Naive thymus-derived CD4-positive, alpha-beta T cell (primary cell): ENCODE results near the gene KCNQ2. TPM values are rescaled to one million over a fixed set of nuclear protein-coding genes. Genes with fewer than 3 reads are reported as not detected.
"Not testable (repeated sequence)": the region's sequence is repeated elsewhere in the genome, so short reads cannot be mapped to it uniquely, and the experiment has no call there.

Experiments used
- ATAC-seq: fragments of 150-1000 bp; cut with Tn5 transposase; 2 replicates; pipeline ENCODE4 v1.10.0; 2021; ENCODE audit warnings: mild to moderate bottlenecking, moderate library complexity
- CTCF ChIA-PET: fragments of 350-600 bp; sonication (Branson Sonifier 250); formaldehyde crosslinking; loops from one replicate; lab custom pipeline; 2021; ENCODE audit warnings: antibody characterized with exemption; lab: Charles Lee
- POLR2A ChIA-PET: fragments of 350-600 bp; sonication (Branson Sonifier 250); formaldehyde crosslinking; loops from one replicate; lab custom pipeline; 2021; ENCODE audit warnings: antibody characterized with exemption, inconsistent platforms; lab: Charles Lee
- DNase-seq, 9 donors: peaks; one replicate each; pipeline versions ENCODE4 v3.0.0 to v3.0.0-alpha.2; 2020 to 2022; ENCODE audit warnings: mixed read lengths in 1 of 9
- H3K27ac ChIP-seq: one replicate; pipeline ENCODE4 v1.7.0; 2013; ENCODE audit warnings: mild to moderate bottlenecking, low read depth, low read length, moderate library complexity
- H3K27me3 ChIP-seq, 2 donors: one replicate each; pipeline ENCODE4 v1.7.0; 2013; ENCODE audit warnings: low read length in 2 of 2, mild to moderate bottlenecking in 2 of 2, moderate library complexity in 2 of 2; ENCODE audit not compliant: control insufficient read depth in 2 of 2, insufficient read depth in 2 of 2
- H3K36me3 ChIP-seq, 3 experiments: 1 replicate in 2 of 3; 2 replicates in 1 of 3; pipeline ENCODE4 v1.7.0; 2013; ENCODE audit warnings: low read length in 3 of 3, mild to moderate bottlenecking in 3 of 3, moderate library complexity in 1 of 3; ENCODE audit not compliant: insufficient read depth in 3 of 3, control insufficient read depth in 2 of 3
- H3K4me1 ChIP-seq, 2 donors: one replicate each; pipeline ENCODE4 v1.7.0; 2013; ENCODE audit warnings: low read length in 2 of 2, mild to moderate bottlenecking in 2 of 2, moderate library complexity in 1 of 2; ENCODE audit not compliant: control insufficient read depth in 2 of 2, insufficient read depth in 2 of 2
- H3K4me3 ChIP-seq: 2 replicates; pipeline ENCODE4 v1.7.0; 2013; ENCODE audit warnings: mild to moderate bottlenecking, low read length
- H3K9me3 ChIP-seq, 3 experiments: 1 replicate in 2 of 3; 2 replicates in 1 of 3; pipeline ENCODE4 v1.7.0; 2013; ENCODE audit warnings: low read length in 3 of 3; ENCODE audit not compliant: control insufficient read depth in 2 of 3
- H3K27ac Mint-ChIP-seq, 9 donors: one replicate each; pipeline ENCODE4 v1.8.0; 2020 to 2022; ENCODE audit warnings: mixed read lengths in 9 of 9, mild to moderate bottlenecking in 8 of 9, moderate library complexity in 5 of 9, inconsistent platforms in 2 of 9
- H3K27me3 Mint-ChIP-seq, 5 donors: one replicate each; pipeline ENCODE4 v1.8.0; 2021 to 2022; ENCODE audit warnings: mixed read lengths in 5 of 5, mild to moderate bottlenecking in 1 of 5
- H3K36me3 Mint-ChIP-seq, 5 donors: one replicate each; pipeline ENCODE4 v1.8.0; 2020 to 2022; ENCODE audit warnings: mixed read lengths in 5 of 5, mild to moderate bottlenecking in 3 of 5, inconsistent platforms in 1 of 5
- H3K4me1 Mint-ChIP-seq, 7 donors: one replicate each; pipeline ENCODE4 v1.8.0; 2020 to 2022; ENCODE audit warnings: mixed read lengths in 7 of 7, mild to moderate bottlenecking in 3 of 7, inconsistent platforms in 1 of 7
- H3K4me3 Mint-ChIP-seq, 10 donors: one replicate each; pipeline ENCODE4 v1.8.0; 2020 to 2022; ENCODE audit warnings: mild to moderate bottlenecking in 10 of 10, mixed read lengths in 10 of 10, moderate library complexity in 6 of 10, inconsistent platforms in 2 of 10
- H3K9me3 Mint-ChIP-seq, 11 donors: one replicate each; pipeline ENCODE4 v1.8.0; 2020 to 2022; ENCODE audit warnings: mixed read lengths in 11 of 11, mild to moderate bottlenecking in 4 of 11, inconsistent platforms in 1 of 11, moderate library complexity in 1 of 11
- intact Hi-C, 2 donors: fragments of 100-400 bp; cut with micrococcal nuclease; formaldehyde crosslinking; loops; one replicate each; pipeline ENCODE4 v1.15.1; 2023
- polyA plus RNA-seq, 2 donors: library from polyadenylated mRNA; unstranded; fragments of 300-500 nt; fragmentation: Illumina TruSeq; gene quantifications; one replicate each; pipeline ENCODE4 v1.2.3, GENCODE V29; 2021
- total RNA-seq, 6 experiments: library from RNA in 5 of 6; stranded (reverse) in 5 of 6; gene quantifications; 1 replicate in 5 of 6; 2 replicates in 1 of 6; pipeline ENCODE4 v1.2.3 and lab custom pipeline; 2021 to 2026

The KCNQ2 gene
- total and polyA plus RNA-seq, 7 experiments from 2014 or later, result 0.27 to 0.72 (median 0.30) TPM; not detected in 4

DNA sequence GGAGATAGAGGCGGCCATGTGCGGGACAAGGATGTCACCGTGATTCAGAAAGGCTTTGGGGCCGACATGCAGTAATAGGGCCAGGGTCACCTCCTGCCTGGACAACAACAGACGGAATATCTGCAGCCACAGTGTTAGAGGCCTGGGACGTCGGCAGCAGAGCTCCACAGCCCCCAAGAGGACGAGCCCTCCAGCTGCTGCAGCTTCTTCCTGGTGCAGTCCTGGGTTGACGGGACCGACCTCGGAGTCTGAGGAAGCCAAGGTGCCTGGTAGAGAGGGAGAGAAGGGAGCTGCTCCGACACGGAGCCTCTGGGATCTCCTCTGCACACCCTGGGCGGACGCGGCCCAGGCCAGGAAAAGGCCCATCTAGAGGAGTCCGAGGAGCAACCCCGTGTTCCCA lies 88.1 kb downstream of the KCNQ2 start:
- H3K36me3 Mint-ChIP-seq, result peaks cover 0 to 8% (median 4%) of the 10 kb centered on the region in 5 donors
- peaks cover 0 to 6% (median 0%) of the 10 kb centered on the region in 7 donors for H3K4me1 Mint-ChIP-seq
- no peak overlapping the region for H3K4me3 ChIP-seq
- H3K27ac ChIP-seq, result no peak overlapping the region
- no peaks in the 10 kb centered on the region for H3K27me3 ChIP-seq
- H3K9me3 ChIP-seq, result peaks cover 0 to 10% (median 0%) of the 10 kb centered on the region in 3 experiments
- H3K27me3 Mint-ChIP-seq, result peaks cover 0 to 17% (median 8%) of the 10 kb centered on the region in 5 donors
- H3K27ac Mint-ChIP-seq, result no peak overlapping the region
- ChIA-PET CTCF (interaction anchor here (0.8 kb wide), 1 partner anchor 161 kb away, joined by 4 read pairs; no protein-coding TSS in a partner anchor), POLR2A (no interaction called here)
- H3K4me1 ChIP-seq, result no peaks in the 10 kb centered on the region
- DNase-seq (no peak), ATAC-seq (no peak)
- peaks cover 0 to 26% (median 15%) of the 10 kb centered on the region in 11 donors for H3K9me3 Mint-ChIP-seq
- no peak overlapping the region for H3K4me3 Mint-ChIP-seq
- intact Hi-C loops, result loop anchor here in 1 of 2 donors (5.0 kb wide), 1 partner anchor 327 kb away; no protein-coding TSS in a partner anchor
- no peaks in the 10 kb centered on the region for H3K36me3 ChIP-seq

DNA sequence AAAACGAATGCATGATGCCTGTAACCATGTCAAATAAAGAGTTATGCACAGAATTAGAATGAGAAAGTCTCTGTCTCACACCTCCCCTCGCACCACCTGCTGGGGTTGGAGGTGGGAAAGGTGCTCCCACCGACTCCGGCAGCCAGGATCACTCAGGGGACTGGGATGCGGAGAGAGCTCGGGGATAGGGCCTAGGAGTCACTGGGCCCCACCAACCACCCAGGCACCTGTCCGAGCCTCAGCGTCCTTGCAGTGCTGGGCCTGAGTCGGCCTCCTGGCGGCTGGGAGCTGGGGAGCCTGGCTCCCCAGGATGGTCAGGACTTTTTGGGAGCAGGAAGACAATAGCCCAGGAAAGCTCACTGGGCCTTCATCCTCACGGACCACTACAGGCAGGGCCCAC lies 88.9 kb downstream of the KCNQ2 start:
- ATAC-seq (no peak), DNase-seq (no peak)
- H3K9me3 Mint-ChIP-seq, result peaks cover 0 to 26% (median 14%) of the 10 kb centered on the region in 11 donors
- peaks cover 0 to 10% (median 0%) of the 10 kb centered on the region in 3 experiments for H3K9me3 ChIP-seq
- H3K4me1 ChIP-seq, result no peaks in the 10 kb centered on the region
- H3K36me3 ChIP-seq, result no peaks in the 10 kb centered on the region
- peaks cover under 1 to 20% (median 12%) of the 10 kb centered on the region in 5 donors for H3K27me3 Mint-ChIP-seq
- H3K27ac ChIP-seq, result no peak overlapping the region
- peaks cover 0 to 8% (median 4%) of the 10 kb centered on the region in 5 donors for H3K36me3 Mint-ChIP-seq
- H3K27me3 ChIP-seq, result no peaks in the 10 kb centered on the region
- no peak overlapping the region for H3K4me3 Mint-ChIP-seq
- intact Hi-C loops, result loop anchor here (2.0 to 5.0 kb wide), 2 partner anchors 201 to 326 kb away; no protein-coding TSS in a partner anchor
- POLR2A ChIA-PET, result no interaction called here
- H3K4me3 ChIP-seq, result no peak overlapping the region
- CTCF ChIA-PET, result interaction anchor here (0.8 kb wide), 1 partner anchor 161 kb away, joined by 4 read pairs; no protein-coding TSS in a partner anchor
- no peak overlapping the region for H3K27ac Mint-ChIP-seq
- H3K4me1 Mint-ChIP-seq, result peaks cover 0 to 6% (median 0%) of the 10 kb centered on the region in 7 donors

DNA sequence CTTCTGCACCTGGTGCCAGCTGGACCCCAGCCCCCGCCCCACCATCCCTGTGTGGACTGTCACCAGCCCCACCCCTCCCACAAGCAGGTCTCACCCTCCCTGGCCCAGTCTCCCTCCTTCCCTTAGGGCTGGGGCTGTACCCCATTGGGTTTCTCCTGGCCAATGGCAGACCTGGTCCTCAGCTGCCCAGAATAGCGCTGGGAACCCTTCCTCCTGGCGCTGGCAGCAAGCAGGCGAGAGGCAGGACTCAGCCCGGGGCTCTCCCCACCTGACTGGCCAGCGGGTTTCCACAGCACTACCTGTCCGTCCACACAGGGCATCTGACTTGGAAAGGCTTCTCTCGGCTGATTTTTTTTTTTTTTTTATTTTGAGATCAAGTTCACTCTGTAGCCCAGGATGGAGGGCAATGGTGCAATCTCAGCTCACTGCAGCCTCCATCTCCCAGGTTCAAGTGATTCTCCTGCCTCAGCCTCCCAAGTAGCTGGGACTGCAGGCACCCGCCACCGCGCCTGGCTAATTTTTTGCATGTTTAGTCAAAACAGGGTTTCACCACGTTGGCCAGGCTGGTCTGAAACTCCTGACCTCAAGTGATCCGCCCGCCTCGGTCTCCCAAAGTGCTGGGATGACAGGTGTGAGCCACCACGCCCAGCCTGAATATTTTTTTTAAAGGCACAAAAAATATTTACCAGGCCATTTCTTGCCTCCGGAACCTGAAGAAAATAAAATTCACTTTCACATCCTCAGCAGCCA lies 89.7 kb downstream of the KCNQ2 start:
- Mint-ChIP-seq H3K9me3 (peaks cover 0 to 23% (median 13%) of the 10 kb centered on the region in 11 donors), H3K27me3 (peaks cover 4 to 25% (median 13%) of the 10 kb centered on the region in 5 donors), H3K4me3 (no peak overlapping the region), H3K27ac (no peak overlapping the region), H3K4me1 (peaks cover 0 to 6% (median 0%) of the 10 kb centered on the region in 7 donors), H3K36me3 (peaks cover 0 to 8% (median 4%) of the 10 kb centered on the region in 5 donors)
- Histone ChIP-seq H3K36me3 (no peaks in the 10 kb centered on the region), H3K4me3 (no peak overlapping the region), H3K4me1 (no peaks in the 10 kb centered on the region), H3K27me3 (no peaks in the 10 kb centered on the region), H3K27ac (no peak overlapping the region), H3K9me3 (peaks cover 0 to 10% (median 0%) of the 10 kb centered on the region in 3 experiments)
- DNase-seq (no peak), ATAC-seq (no peak)
- ChIA-PET CTCF (interaction anchor here (2.9 kb wide), 1 partner anchor 159 kb away, joined by 21 read pairs; no protein-coding TSS in a partner anchor), POLR2A (no interaction called here)
- intact Hi-C loops, result loop anchor here (2.0 to 5.0 kb wide), 2 partner anchors 200 to 325 kb away; no protein-coding TSS in a partner anchor

DNA sequence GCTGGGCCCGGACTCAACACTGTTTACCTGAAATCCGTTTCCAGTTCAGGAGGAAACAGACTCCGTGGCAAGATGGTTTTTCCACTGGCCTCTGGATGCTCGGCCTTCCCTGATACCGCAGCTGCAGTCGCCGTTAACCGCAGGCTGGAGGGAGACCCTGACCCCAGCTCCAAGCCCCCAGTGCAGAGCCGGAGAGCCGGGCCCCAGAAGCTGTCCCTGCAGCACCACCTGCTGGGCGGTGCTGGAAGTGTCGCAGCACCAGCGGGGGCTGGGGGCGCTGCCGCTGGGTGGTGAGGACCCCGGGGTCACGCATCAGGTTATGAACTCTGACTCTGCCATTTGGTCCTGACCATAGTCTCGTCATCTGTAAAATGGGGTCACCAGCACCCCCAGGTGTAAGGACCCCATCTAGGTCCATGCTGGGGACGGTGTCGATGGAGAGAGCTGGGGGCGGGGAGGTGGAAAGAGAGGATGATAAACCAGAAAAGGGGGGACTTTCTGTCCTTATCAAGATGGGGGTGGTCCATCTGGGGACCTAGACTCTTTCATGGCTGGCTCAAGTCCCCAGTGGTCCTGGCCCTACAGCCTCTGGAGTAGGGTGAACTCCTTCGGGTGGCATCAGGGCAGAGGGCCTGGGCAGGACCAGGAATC lies 90.5 kb downstream of the KCNQ2 start:
- H3K4me3 Mint-ChIP-seq, result no peak overlapping the region
- H3K27me3 Mint-ChIP-seq, result peaks cover 4 to 32% (median 15%) of the 10 kb centered on the region in 5 donors
- peaks cover 0 to 18% (median 9%) of the 10 kb centered on the region in 11 donors for H3K9me3 Mint-ChIP-seq
- intact Hi-C loops, result loop anchor here (1.0 to 5.0 kb wide), 3 partner anchors 159 to 325 kb away; no protein-coding TSS in a partner anchor
- ChIA-PET POLR2A (no interaction called here), CTCF (interaction anchor here (0.5 to 2.9 kb wide), 3 partner anchors 156 to 708 kb away, joined by 3 to 21 read pairs (median 3); no protein-coding TSS in a partner anchor)
- no peak overlapping the region for H3K27ac Mint-ChIP-seq
- H3K4me1 Mint-ChIP-seq, result peaks cover 0 to 3% (median 0%) of the 10 kb centered on the region in 7 donors
- no peak overlapping the region for H3K4me3 ChIP-seq
- H3K36me3 Mint-ChIP-seq, result peaks cover 0 to 8% (median 4%) of the 10 kb centered on the region in 5 donors
- peak in 7 of 9 donors; percentile 30 to 55 (median 39) for DNase-seq
- H3K36me3 ChIP-seq, result no peaks in the 10 kb centered on the region
- peaks cover 0 to 10% (median 0%) of the 10 kb centered on the region in 3 experiments for H3K9me3 ChIP-seq
- ATAC-seq, result peak; percentile 54
- H3K27me3 ChIP-seq, result no peaks in the 10 kb centered on the region
- H3K4me1 ChIP-seq, result no peaks in the 10 kb centered on the region
- H3K27ac ChIP-seq, result no peak overlapping the region

DNA sequence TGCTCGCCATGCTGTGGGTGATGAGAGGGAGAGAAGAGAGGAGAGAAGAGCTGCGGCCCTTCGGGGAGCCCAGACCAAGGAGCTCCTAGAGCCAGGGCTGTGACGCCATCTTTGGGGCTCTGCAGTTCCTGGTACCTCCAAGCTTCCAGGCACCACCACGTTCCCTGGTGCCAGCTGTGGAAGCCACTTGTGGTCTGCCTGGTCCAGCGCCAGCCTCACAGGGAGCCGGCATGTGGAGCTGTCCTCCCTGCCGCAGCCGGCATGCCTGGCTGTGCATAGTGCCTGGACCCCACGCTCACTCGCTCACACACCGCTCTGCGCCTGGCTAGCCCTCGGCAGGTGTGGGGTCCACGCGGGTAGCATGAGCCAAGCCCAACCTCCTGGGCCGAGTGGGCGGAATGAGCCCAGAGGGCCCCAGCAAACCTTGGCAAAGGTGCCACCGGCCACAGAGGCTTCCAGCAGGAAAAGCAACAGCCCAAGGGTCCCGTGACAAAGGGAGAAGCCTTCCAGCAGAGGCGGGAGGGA lies 92.0 kb downstream of the KCNQ2 start:
- DNase-seq (no peak), ATAC-seq (no peak)
- no peaks in the 10 kb centered on the region for H3K4me1 ChIP-seq
- H3K27ac ChIP-seq, result no peak overlapping the region
- H3K4me3 Mint-ChIP-seq, result no peak overlapping the region
- intact Hi-C loops, result loop anchor here in 1 of 2 donors (5.0 kb wide), 1 partner anchor 323 kb away; no protein-coding TSS in a partner anchor
- ChIA-PET POLR2A (no interaction called here), CTCF (interaction anchor here (0.6 to 2.9 kb wide), 2 partner anchors 20 to 157 kb away, joined by 3 to 21 read pairs; no protein-coding TSS in a partner anchor)
- no peaks in the 10 kb centered on the region for H3K27me3 ChIP-seq
- H3K27ac Mint-ChIP-seq, result no peak overlapping the region
- peaks cover 0 to 6% (median 0%) of the 10 kb centered on the region in 3 experiments for H3K9me3 ChIP-seq
- peaks cover 0 to 3% (median 0%) of the 10 kb centered on the region in 7 donors for H3K4me1 Mint-ChIP-seq
- peaks cover 6 to 30% (median 20%) of the 10 kb centered on the region in 5 donors for H3K27me3 Mint-ChIP-seq
- H3K36me3 ChIP-seq, result no peaks in the 10 kb centered on the region
- peaks cover 0 to 9% (median 3%) of the 10 kb centered on the region in 11 donors for H3K9me3 Mint-ChIP-seq
- peaks cover 0 to 4% (median 3%) of the 10 kb centered on the region in 5 donors for H3K36me3 Mint-ChIP-seq
- H3K4me3 ChIP-seq, result no peak overlapping the region

DNA sequence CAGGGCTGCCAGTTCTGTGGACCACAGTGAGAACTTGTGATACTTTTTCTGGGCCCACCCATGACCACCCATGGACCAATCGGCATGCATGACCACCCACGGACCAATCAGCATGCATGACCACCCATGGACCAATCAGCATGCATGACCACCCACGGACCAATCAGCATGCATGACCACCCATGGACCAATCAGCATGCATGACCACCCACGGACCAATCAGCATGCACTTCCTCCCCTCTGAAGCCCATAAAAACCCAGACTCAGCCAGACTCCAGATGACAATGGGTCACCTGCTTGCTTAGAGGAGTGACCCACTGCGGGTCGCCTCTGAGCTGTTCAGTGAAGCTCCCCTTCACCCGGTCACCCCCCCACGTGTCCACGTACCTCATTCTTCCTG lies 92.6 kb downstream of the KCNQ2 start:
- CTCF ChIA-PET, result not testable (repeated sequence)

More for the DNA sequence above, 92.6 kb downstream of the KCNQ2 start:
- H3K4me3 Mint-ChIP-seq, H3K9me3 Mint-ChIP-seq, H3K4me1 ChIP-seq, ATAC-seq, H3K36me3 ChIP-seq, H3K4me1 Mint-ChIP-seq, H3K27me3 ChIP-seq, H3K27ac ChIP-seq, H3K9me3 ChIP-seq, H3K36me3 Mint-ChIP-seq, H3K4me3 ChIP-seq, H3K27ac Mint-ChIP-seq, POLR2A ChIA-PET, DNase-seq: not testable (repeated sequence)
- H3K27me3 Mint-ChIP-seq, result peaks cover 6 to 26% (median 20%) of the 10 kb centered on the region in 5 donors
- intact Hi-C loops, result loop anchor here in 1 of 2 donors (5.0 kb wide), 1 partner anchor 323 kb away; no protein-coding TSS in a partner anchor
